Activated naive CD4-positive, alpha-beta T cell (primary cell): Measurements from ENCODE around the gene CCDC9B.

ENCODE experiments used
- DNase-seq, 4 experiments: peaks; one replicate each; lab custom pipeline; 2025; lab: John Stamatoyannopoulos, UW

CCDC9B gene

DNA sequence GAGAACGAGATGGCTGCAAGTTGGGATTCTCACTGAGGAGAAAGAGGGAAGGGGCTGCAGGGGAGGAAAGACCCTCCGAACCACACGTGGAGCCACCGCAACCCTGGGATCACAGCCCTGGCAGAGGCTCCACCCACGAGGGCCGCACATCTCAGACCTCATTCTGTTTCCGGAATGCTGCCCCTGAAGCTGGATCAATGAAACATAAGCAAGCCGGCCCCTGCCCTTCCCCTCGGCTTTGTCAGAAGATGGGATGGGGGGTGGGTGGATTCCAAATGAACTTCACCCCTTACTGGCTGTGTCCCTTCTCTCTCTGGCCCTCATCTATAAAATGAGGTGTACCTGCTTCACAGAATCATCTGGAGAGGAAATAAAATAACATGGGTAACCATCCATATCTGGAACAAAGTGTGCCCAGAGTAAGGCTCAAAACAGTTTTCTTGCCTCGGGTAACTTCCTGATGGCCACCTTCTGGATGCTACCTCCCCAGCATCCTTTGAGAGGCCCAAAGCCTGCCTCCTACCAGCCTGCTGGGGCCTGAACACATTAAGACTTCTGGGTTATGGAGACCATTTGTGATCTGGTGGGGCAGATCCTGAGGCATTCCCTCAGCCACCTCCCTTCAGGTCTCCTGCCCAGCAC lies 4.6 kb upstream of the CCDC9B start:
- no peak for DNase-seq

GRCh38 chr15:40344631-40345120 lies 3.9 kb upstream of the CCDC9B start:
- DNase-seq = peak in 3 of 4 experiments; percentile 26 to 57 (median 29)

GRCh38 chr15:40344217-40344616 lies 3.5 kb upstream of the CCDC9B start:
- no peak for DNase-seq

DNA sequence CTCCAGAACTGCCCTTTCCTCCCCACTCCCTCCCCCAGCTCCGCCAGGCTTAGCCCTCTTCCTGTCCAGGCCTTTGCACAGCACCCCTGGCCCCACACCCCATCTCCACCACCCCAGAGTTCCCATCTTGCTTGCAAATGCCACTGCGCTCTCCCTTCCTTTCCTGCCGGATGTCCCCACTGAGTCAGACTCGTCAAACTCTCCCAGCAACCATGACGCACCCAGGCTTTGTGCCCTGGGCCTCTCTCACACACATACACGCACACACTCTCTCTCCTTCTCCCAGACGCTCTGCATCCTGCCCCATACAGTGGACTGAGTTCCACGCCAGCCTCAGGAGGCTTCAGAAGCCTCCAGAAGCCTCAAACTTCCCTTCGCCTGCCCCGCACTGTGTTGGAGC lies 2.8 kb upstream of the CCDC9B start:
- DNase-seq = no peak

- DNase-seq = no peak
These were observed 1.9 kb upstream of the CCDC9B start for GRCh38 chr15:40342416-40343320.

DNA sequence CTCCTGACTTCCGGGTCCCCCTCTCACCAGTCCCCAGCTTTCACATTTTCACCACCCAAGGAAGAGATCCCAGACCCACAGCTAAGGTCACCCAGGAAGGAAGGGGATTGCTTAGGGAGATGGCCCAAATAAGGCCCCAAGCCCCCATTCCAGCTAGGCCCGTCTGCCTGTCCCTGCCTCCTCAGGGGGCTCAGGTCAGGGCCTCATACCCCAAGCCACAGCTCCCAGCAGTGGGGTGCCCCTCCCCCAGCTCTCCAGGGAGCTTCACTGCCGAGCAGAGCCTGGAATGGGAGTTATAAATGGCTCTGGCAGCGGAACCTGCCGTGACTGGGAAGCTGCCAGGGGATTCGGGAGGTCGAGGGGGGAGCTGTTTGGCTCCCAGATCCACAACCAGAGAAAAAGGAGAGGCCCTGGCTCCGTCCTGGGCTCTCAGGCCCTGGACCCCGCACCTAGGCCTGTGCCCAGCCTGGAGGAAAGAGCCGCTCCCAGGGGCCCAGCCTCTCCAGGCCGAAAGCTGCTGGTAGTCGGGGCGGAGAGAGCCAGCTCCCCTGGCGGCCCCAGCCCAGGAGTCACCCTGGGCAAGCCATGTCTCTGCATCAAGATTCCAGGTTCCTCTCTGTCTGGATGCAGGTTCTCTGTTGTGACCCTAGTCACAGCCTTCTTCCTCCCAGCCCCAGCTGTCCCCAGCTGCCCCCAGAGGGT lies 550 bp downstream of the CCDC9B start:
- no peak for DNase-seq

DNA sequence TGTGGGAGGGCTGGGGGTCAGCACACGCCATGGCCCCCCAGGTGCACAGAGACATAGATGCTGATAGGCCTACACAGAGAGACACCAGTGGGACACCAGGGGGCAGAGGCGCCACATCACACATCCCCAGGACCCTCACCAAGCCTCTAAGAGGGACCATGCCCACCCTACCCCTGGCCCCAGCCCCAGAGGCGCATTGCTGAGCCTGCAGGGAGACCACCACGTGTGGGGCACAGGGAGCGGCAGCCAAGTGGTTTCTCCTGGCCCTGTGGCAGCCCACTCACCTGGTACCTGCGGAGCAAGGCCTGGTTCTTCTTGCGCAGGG lies 1.2 kb downstream of the CCDC9B start:
- no peak for DNase-seq

- DNase-seq = no peak
These were observed 1.7 kb downstream of the CCDC9B start for GRCh38 chr15:40338921-40339620.

DNA sequence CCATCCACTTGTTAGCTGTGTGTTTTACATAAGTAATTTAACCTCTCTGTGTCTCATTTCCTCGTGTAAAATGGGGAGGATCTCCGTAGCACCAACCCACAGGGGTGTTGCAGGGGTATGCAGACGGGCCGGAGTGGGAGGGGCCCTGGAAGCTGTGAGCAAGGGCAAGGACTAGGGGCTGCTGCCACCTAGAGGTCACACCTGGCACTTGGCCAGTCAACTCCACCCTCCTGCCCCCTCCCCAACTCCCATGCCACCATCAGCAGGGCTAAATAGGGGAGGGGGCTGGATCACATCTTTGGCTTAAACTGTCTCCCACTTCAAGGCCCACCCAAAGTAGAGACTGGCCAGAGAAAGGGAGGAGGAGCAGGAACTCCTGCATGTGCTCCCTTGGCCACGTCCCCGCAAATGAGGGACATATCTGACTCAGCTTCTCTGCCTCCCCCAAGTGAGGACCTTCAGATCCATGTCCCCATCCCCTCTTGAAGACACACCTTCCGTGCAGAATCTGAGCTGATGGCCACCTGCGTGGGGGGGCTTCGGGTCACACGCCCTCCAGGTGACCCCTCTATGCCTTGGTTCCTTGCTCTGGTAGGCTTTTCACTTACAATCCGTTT lies 2.6 kb downstream of the CCDC9B start:
- peak; percentile 19 to 73 (median 49) for DNase-seq

GRCh38 chr15:40337597-40337996 lies 3.1 kb downstream of the CCDC9B start:
- DNase-seq = no peak

DNA sequence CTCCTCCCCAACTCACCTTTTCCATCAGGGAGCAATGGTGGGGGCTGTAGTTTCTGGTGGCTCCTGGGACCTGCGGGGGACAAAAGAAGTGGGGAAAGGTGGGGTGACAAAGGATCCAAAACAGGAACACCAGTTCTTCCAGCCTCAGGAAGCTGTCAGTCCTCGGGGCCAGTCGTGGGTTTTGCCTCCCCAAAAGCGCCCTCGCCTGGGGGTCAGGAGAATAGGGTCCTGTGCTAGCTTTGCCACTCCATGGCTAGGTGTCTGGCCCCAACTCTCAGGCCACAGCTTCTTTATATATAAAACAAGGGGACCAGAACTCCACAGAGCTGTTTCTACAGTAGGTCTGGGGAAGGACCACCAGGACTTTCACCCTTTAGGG lies 4.0 kb downstream of the CCDC9B start:
- DNase-seq = no peak

GRCh38 chr15:40335938-40336743 lies 4.6 kb downstream of the CCDC9B start:
- DNase-seq = no peak

DNA sequence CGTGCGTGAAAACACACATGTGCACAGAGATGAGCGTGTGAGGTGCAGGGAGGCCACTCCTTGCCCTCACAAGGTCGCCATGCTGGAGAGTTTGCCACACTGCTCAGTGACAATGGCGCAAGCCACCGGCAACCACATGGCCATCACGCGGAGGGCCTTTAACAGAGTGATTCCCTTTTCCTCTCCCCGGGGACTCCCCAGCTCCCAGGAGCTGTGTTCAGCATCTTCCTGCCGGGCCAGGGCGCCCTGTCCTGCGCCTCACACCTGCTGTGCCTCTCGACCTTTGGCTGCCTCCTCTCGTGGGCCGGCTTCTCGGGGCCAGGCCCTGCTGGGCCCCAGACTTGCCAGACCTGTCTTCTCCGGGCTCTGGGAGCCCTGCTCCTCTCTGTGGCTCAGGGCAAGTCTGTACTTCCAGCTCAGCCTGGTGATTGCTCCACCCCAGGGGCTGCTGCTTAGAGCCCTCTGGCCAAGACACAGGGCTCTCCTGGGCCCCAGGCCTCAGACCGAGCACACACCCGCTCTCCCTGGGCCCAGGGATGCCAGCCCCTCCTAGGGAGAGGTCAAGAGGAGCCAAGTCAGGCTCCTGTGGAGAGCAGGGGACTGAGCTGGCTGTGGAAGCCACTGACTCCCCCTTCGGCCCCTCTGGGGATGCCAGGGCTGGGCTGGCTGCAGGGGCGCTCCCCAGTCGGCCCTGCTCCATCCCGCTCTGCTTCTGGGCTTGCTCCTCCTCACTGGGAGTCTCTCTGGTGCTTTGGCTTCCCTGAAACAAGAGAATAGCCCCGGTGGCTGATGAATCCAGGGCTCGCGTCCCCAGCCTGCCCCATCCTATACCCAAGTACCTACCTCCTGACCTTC lies 5.6 kb downstream of the CCDC9B start:
- no peak for DNase-seq

GRCh38 chr15:40334541-40334940 lies 6.2 kb downstream of the CCDC9B start:
- DNase-seq = no peak

DNA sequence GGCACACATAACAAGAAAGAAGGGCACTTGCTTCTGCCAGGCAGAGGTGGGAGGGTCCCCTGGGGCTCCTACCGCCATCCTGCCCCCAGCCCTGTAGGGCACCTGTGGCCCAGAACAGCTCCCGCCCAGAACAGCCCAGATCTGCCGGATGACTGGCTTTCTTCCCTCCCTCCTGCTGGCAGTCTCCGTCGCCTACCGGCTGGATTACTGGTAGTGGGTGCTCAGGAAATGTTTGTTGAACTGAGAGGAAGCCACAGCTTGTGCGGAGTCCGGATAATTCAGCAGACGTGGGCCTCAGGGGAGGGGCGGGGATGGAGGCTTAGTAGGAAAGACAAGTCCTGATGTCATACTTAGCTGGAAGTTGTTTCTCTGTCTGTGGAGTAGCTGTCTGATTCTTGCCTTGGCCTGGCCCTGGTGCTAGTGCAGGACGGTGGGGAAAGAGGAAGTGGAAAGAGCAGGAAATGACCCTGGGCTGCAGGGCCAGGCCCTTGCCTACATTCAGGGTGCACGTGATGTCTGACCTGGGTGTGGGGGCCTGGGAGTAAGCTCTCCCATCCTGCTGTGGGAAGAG lies 6.7 kb downstream of the CCDC9B start:
- peak in 1 of 4 experiments; percentile 11 for DNase-seq

DNA sequence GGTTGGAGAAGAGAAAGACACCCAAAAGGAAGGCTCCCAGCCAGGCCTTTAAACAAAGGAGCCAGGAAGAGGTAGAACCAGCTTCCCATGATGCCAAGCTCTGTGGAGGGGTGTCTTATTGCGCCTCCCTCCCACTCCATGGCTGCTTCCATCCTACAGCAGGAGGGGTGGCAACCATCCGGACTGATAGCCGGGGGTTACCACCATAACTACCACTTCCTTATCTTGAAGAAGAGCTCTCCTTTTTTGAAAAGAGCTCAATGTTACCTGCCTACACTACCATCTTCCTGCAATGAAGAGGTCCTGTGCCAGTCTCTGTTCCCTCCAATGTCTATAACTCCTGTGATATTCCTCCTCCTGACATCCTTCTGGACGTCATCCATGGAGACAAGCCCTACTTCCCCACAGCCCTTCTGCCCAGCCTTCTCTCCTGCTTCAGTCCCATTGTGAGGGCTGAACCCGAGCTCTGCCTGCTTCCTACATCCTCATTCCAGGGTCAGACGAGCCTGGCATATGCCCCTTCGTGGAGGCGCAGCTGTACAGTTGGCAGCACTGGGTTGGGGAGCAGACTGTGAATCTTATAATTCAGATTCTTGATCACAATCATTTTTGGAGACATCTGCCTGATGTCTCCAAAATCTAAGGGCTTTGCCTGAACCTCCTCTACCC lies 8.5 kb downstream of the CCDC9B start:
- DNase-seq = no peak

- no peak for DNase-seq
These were observed 9.1 kb downstream of the CCDC9B start for GRCh38 chr15:40331637-40332036.

GRCh38 chr15:40331026-40331425 lies 9.7 kb downstream of the CCDC9B start:
- no peak for DNase-seq

DNA sequence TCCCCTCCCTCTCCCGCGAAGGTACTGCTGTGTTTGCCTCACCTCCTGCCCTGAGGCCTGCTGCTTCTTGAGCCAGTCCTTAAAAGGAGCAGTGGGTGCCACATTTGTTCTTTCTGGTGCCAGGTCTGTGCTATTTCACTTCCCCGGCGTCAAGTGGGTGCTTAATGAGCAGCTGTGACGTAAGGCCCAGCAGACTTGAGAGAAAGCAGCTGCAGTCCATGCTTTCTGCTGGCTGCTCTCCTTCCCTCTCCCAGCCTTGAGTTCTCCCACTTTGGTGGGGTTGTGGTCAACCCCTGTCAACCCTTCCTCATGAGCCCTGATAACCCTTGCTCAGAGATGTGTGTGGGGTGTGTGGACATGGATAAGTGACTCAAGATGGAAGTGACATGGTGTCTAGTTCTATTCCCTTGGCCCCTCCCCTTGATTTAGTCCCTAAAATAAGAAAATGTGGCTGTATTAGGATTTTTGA lies 10.3 kb downstream of the CCDC9B start:
- DNase-seq = no peak
